ENCODE data around the gene ZMAT2. TPM values are rescaled to one million over a fixed set of nuclear protein-coding genes. Genes with fewer than 3 reads are reported as not detected.

Gene ZMAT2
- total and polyA plus RNA-seq, 10 of the 15 experiments (the other 5 are each of a cell fraction or from before 2014, with no cell fraction given): 28.1 to 102 (median 42.9) TPM

- peak; percentile 76 for TF ChIP-seq SKIL (IDR thresholded peaks at IDR 0.05; ENCODE audit: low read depth, poor library complexity, severe bottlenecking)
- no peak for TF ChIP-seq NRF1 (conservative IDR thresholded peaks at IDR 0.05; ENCODE audit: low read depth, low read length)
- TF ChIP-seq NBN (IDR thresholded peaks at IDR 0.05): peak; percentile 54; the same call in 1 of the 2 replicates
- peak; percentile 71 for TF ChIP-seq ATF7 (IDR thresholded peaks at IDR 0.05; ENCODE audit: low read depth)
- no peak for TF ChIP-seq USF2 (IDR thresholded peaks at IDR 0.05; ENCODE audit: borderline replicate concordance, low read depth, low read length)
- 0 out of 2 replicates have a peak, but pooled peaks have one; percentile 17 for TF ChIP-seq MLLT1 (IDR thresholded peaks at IDR 0.05)
- TF ChIP-seq JUNB (IDR thresholded peaks at IDR 0.05): peak; percentile 49
- peak; percentile 86; the same call in 1 of the 2 replicates for TF ChIP-seq TARDBP (IDR thresholded peaks at IDR 0.05; ENCODE audit: borderline replicate concordance)
- no peak for TF ChIP-seq SMAD5 (IDR thresholded peaks at IDR 0.05; ENCODE audit: low read depth)
- TF ChIP-seq ZBTB11 (CRISPR knock-in tag; IDR thresholded peaks at IDR 0.05): peak; percentile 3; the same call in 1 of the 2 replicates
- TF ChIP-seq IRF4 (IDR thresholded peaks at IDR 0.05; ENCODE audit: low read depth, low read length): peak; percentile 77
- TF ChIP-seq ZZZ3 (IDR thresholded peaks at IDR 0.05; ENCODE audit: control insufficient read depth, insufficient read length, low read depth): no peak
- peak in 1 of 2 experiments; percentile 48; a peak in 1 of 4 replicates for TF ChIP-seq CEBPB (IDR thresholded peaks at IDR 0.05; ENCODE audit: borderline replicate concordance in 1 of 2, low read depth in 2 of 2, low read length in 2 of 2)
- TF ChIP-seq BACH1 (IDR thresholded peaks at IDR 0.05; ENCODE audit: borderline replicate concordance): peak; percentile 94; the same call in 1 of the 2 replicates
- TF ChIP-seq MEF2A (IDR thresholded peaks at IDR 0.05; ENCODE audit: insufficient read depth, low read depth, low read length): no peak
- peak; percentile 86 for TF ChIP-seq RUNX3 (IDR thresholded peaks at IDR 0.05; ENCODE audit: low read length)
- peak; percentile 88 for TF ChIP-seq SREBF2 (IDR thresholded peaks at IDR 0.05; ENCODE audit: low read length)
- TF ChIP-seq EED (IDR thresholded peaks at IDR 0.05; ENCODE audit: low read depth): peak; percentile 73
Measured at GRCh38 chr5:140725799-140726471, 25.7 kb downstream of the ZMAT2 start (continued).
